CD4-positive, alpha-beta T cell (primary cell): ENCODE measurements around the gene YWHAG. TPM values are rescaled to one million over a fixed set of nuclear protein-coding genes. Genes with fewer than 3 reads are reported as not detected.

ENCODE experiments used
- ATAC-seq: fragments of 200-7000 bp; cut with Tn5 transposase; one replicate; pipeline ENCODE4 v1.10.0; 2022; ENCODE audit warnings: mild to moderate bottlenecking; ENCODE audit not compliant: poor library complexity
- CTCF ChIA-PET: fragments of 350-600 bp; sonication (Branson Sonifier 250); formaldehyde crosslinking; loops from one replicate; lab custom pipeline; 2021; ENCODE audit warnings: antibody characterized with exemption, inconsistent platforms; lab: Charles Lee
- POLR2A ChIA-PET: fragments of 350-600 bp; sonication (Branson Sonifier 250); formaldehyde crosslinking; loops from one replicate; lab custom pipeline; 2021; ENCODE audit warnings: antibody characterized with exemption, inconsistent platforms; lab: Charles Lee
- DNase-seq, 14 experiments: peaks; one replicate each; pipeline ENCODE4 v3.0.0-alpha.2; 2013 to 2020; ENCODE audit warnings: mixed read lengths in 2 of 14
- H3K27ac ChIP-seq, 2 donors: one replicate each; pipeline versions ENCODE4 v1.5.1 to v1.7.0; 2013; ENCODE audit warnings: low read length in 2 of 2, low read depth in 1 of 2, mild to moderate bottlenecking in 1 of 2
- H3K27me3 ChIP-seq, 2 experiments: 1 replicate in 1 of 2; 2 replicates in 1 of 2; pipeline versions ENCODE4 v1.6.1 to v1.7.0; 2013; ENCODE audit warnings: low read length in 2 of 2, control low read depth in 1 of 2, mild to moderate bottlenecking in 1 of 2, moderate library complexity in 1 of 2; ENCODE audit not compliant: insufficient read depth in 2 of 2, control insufficient read depth in 1 of 2
- H3K36me3 ChIP-seq: one replicate; pipeline ENCODE4 v1.6.1; 2013; ENCODE audit warnings: low read length, control low read depth; ENCODE audit not compliant: insufficient read depth
- H3K4me1 ChIP-seq: one replicate; pipeline ENCODE4 v1.6.1; 2013; ENCODE audit warnings: low read length, control low read depth; ENCODE audit not compliant: insufficient read depth
- H3K4me3 ChIP-seq: one replicate; pipeline ENCODE4 v1.5.1; 2013; ENCODE audit warnings: mild to moderate bottlenecking, low read length, moderate library complexity
- H3K9me3 ChIP-seq, 2 experiments: 1 replicate in 1 of 2; 2 replicates in 1 of 2; pipeline versions ENCODE4 v1.6.1 to v1.7.0; 2013; ENCODE audit warnings: low read length in 2 of 2, mild to moderate bottlenecking in 2 of 2, control low read depth in 1 of 2, moderate library complexity in 1 of 2; ENCODE audit not compliant: control insufficient read depth in 1 of 2, insufficient read depth in 1 of 2
- H3K27ac Mint-ChIP-seq: one replicate; pipeline ENCODE4 v1.8.0; 2020; ENCODE audit warnings: mixed read lengths
- H3K27me3 Mint-ChIP-seq: one replicate; pipeline ENCODE4 v1.8.0; 2021; ENCODE audit warnings: mixed read lengths
- H3K36me3 Mint-ChIP-seq: one replicate; pipeline ENCODE4 v1.8.0; 2021; ENCODE audit warnings: low read depth, mixed read lengths
- H3K4me1 Mint-ChIP-seq: one replicate; pipeline ENCODE4 v1.8.0; 2021; ENCODE audit warnings: low read depth, mixed read lengths
- H3K4me3 Mint-ChIP-seq: one replicate; pipeline ENCODE4 v1.8.0; 2020; ENCODE audit warnings: mild to moderate bottlenecking, mixed read lengths
- H3K9me3 Mint-ChIP-seq: one replicate; pipeline ENCODE4 v1.8.0; 2020; ENCODE audit warnings: mixed read lengths
- intact Hi-C, 2 experiments: fragments of 100-400 bp; cut with DNase I in 1 of 2; cut with micrococcal nuclease in 1 of 2; formaldehyde crosslinking; loops; one replicate each; pipeline versions ENCODE4 v1.15.1 to v1.9.0; 2023 to 2025; cut with DNase I, micrococcal nuclease
- total RNA-seq, 174 experiments: library from RNA in 2 of 174; stranded (reverse) in 2 of 174; gene quantifications; one replicate each; pipeline ENCODE4 v1.2.3 and lab custom pipeline; 2021 to 2026
- TF ChIP-seq, protein P1 (sequence below): fragments of 200-600 bp; IDR thresholded peaks from one replicate; pipeline ENCODE4 v1.8.0; 2022; ENCODE audit warnings: antibody characterized with exemption, mild to moderate bottlenecking

The YWHAG gene
- total RNA-seq, 2 experiments from 2014 or later, result 23.4 to 24.3 TPM

DNA sequence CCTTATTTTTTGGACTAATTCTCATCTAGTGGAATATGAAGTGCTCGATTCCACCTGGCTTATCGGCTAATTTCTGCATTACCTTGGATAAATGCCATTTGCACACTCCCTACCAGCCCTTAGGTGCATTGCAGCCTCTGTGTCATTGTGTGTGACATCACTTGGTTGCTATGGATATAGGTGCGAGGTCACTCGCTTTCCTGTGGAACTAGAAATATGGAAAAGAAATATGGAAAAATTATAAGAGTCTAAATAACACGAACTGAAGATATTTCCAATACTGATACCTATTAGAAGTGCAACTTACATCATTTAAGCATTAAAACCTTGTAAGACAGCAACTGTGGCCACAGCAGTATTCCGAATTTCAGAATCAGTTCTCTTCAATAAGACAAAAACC lies 2.0 kb downstream of the YWHAG start:
- peak overlapping the region; percentile 90 for H3K27ac Mint-ChIP-seq
- DNase-seq (no peak), ATAC-seq (no peak)
- Histone ChIP-seq H3K4me3 (peak overlapping the region; percentile 97), H3K36me3 (peaks cover 10% of the 10 kb centered on the region), H3K27me3 (no peaks in the 10 kb centered on the region), H3K27ac (peak overlapping the region in 1 of 2 donors; percentile 54), H3K4me1 (peaks cover 45% of the 10 kb centered on the region), H3K9me3 (no peaks in the 10 kb centered on the region)
- H3K9me3 Mint-ChIP-seq, result no peaks in the 10 kb centered on the region
- peaks cover 49% of the 10 kb centered on the region for H3K36me3 Mint-ChIP-seq
- TF ChIP-seq, protein P1, sequence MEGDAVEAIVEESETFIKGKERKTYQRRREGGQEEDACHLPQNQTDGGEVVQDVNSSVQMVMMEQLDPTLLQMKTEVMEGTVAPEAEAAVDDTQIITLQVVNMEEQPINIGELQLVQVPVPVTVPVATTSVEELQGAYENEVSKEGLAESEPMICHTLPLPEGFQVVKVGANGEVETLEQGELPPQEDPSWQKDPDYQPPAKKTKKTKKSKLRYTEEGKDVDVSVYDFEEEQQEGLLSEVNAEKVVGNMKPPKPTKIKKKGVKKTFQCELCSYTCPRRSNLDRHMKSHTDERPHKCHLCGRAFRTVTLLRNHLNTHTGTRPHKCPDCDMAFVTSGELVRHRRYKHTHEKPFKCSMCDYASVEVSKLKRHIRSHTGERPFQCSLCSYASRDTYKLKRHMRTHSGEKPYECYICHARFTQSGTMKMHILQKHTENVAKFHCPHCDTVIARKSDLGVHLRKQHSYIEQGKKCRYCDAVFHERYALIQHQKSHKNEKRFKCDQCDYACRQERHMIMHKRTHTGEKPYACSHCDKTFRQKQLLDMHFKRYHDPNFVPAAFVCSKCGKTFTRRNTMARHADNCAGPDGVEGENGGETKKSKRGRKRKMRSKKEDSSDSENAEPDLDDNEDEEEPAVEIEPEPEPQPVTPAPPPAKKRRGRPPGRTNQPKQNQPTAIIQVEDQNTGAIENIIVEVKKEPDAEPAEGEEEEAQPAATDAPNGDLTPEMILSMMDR, result no peak
- intact Hi-C loops, result loop anchor here (5.0 kb wide), 2 partner anchors 35 to 180 kb away; no protein-coding TSS in a partner anchor
- peaks cover 50% of the 10 kb centered on the region for H3K4me1 Mint-ChIP-seq
- peak overlapping the region; percentile 94 for H3K4me3 Mint-ChIP-seq
- POLR2A ChIA-PET, result interaction anchor here (3.4 kb wide), 1 partner anchor 38 kb away, joined by 64 read pairs; no protein-coding TSS in a partner anchor
- H3K27me3 Mint-ChIP-seq, result no peaks in the 10 kb centered on the region
- CTCF ChIA-PET, result no interaction called here

DNA sequence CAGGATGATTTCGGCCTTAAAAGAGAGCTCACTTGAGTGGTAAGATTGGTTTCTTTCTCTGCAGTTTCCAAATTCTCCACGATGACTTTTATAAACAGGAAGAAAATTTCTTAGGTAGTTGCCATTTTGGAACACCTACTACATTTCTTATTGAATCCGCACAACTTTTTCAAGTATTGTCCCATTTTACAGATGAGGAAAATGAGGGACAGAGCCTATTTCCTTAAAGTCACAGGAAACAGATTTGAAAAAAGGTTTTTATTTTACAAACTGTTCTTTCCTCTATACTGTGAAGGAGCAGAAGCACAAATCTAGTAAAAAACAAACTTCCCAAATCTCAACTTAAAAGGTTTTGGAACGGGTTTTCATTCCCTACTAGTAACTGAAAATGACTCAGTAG lies 2.7 kb downstream of the YWHAG start:
- ChIA-PET POLR2A (interaction anchor here (3.9 kb wide), 1 partner anchor 38 kb away, joined by 16 read pairs; no protein-coding TSS in a partner anchor), CTCF (no interaction called here)
- H3K4me1 ChIP-seq, result peaks cover 47% of the 10 kb centered on the region
- H3K36me3 Mint-ChIP-seq, result peaks cover 56% of the 10 kb centered on the region
- DNase-seq, result no peak
- TF ChIP-seq, protein P1, result no peak
- H3K4me3 Mint-ChIP-seq, result peak overlapping the region; percentile 66
- no peaks in the 10 kb centered on the region for H3K27me3 ChIP-seq
- H3K9me3 Mint-ChIP-seq, result no peaks in the 10 kb centered on the region
- H3K4me3 ChIP-seq, result no peak overlapping the region
- H3K9me3 ChIP-seq, result no peaks in the 10 kb centered on the region
- peaks cover 10% of the 10 kb centered on the region for H3K36me3 ChIP-seq
- no peaks in the 10 kb centered on the region for H3K27me3 Mint-ChIP-seq
- peaks cover 57% of the 10 kb centered on the region for H3K4me1 Mint-ChIP-seq
- no peak for ATAC-seq
- no peak overlapping the region for H3K27ac ChIP-seq
- peak overlapping the region; percentile 28 for H3K27ac Mint-ChIP-seq
- intact Hi-C loops, result loop anchor here (5.0 kb wide), 2 partner anchors 36 to 179 kb away; no protein-coding TSS in a partner anchor

DNA sequence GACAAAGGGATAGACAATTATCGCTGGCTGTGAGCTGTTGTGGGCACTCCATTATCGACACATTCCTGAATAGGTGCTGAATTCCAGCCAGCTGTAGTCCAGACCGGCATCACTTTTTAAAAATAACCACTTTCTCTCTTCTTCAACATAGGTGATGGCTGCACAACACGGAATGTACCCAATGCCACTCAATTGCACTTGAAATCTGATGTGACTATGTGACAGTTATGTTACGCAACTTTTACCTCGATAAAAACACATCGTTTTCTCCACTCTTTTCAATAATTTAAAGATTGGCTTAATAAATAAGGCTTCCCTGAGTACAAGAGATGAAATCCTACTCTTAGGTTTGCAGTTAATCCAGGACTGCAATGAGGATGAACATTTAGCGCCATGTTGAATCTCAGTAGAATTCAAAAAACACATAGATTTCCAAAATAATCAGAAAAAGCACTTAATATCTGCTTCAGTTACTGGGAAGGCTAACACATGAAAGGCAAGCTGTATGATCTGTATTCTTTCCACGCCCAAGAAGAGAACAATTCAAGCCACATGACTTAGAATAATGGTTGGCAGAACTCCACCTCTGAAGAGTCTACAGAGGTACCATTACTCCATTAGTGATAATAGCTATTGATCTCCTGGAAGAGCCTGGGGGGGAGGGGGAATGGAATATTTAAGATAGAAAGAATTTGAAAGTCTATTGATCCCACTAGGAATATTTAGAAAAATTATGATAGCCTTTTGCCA lies 3.6 kb downstream of the YWHAG start:
- Mint-ChIP-seq H3K9me3 (no peaks in the 10 kb centered on the region), H3K4me3 (peak overlapping the region; percentile 66), H3K27me3 (no peaks in the 10 kb centered on the region), H3K36me3 (peaks cover 64% of the 10 kb centered on the region), H3K4me1 (peaks cover 66% of the 10 kb centered on the region), H3K27ac (no peak overlapping the region)
- peaks cover 49% of the 10 kb centered on the region for H3K4me1 ChIP-seq
- no peak for ATAC-seq
- no peaks in the 10 kb centered on the region for H3K27me3 ChIP-seq
- POLR2A ChIA-PET, result interaction anchor here (3.9 kb wide), 1 partner anchor 37 kb away, joined by 16 read pairs; no protein-coding TSS in a partner anchor
- CTCF ChIA-PET, result no interaction called here
- H3K4me3 ChIP-seq, result no peak overlapping the region
- peaks cover 14% of the 10 kb centered on the region for H3K36me3 ChIP-seq
- no peaks in the 10 kb centered on the region for H3K9me3 ChIP-seq
- no peak overlapping the region for H3K27ac ChIP-seq
- DNase-seq, result no peak
- TF ChIP-seq, protein P1, result no peak
- intact Hi-C loops, result loop anchor here (2.0 to 5.0 kb wide), 3 partner anchors 22 to 178 kb away; no protein-coding TSS in a partner anchor
